Stomach (tissue), 4 donors: Measurements from ENCODE around the gene SMIM38.

Experiments
- EP300 ChIP-seq: sonication (generic); formaldehyde crosslinking; IDR thresholded peaks from one replicate; pipeline ENCODE4 v1.6.1; 2017; ENCODE audit warnings: antibody characterized with exemption
- POLR2A ChIP-seq, 4 donors: fragments of 450-650 bp; IDR thresholded peaks; one replicate each; pipeline ENCODE4 v1.6.1; 2016; ENCODE audit warnings: antibody characterized with exemption in 4 of 4, control low read depth in 2 of 4, mild to moderate bottlenecking in 1 of 4, moderate library complexity in 1 of 4
- TF ChIP-seq, protein P1 (sequence below), 7 experiments: fragments of 450-650 bp in 4 of 7; fragments of 200-600 bp in 3 of 7; sonication (generic) in 3 of 7; IDR thresholded peaks; one replicate each; pipeline ENCODE4 v1.5.1; 2016 to 2019; ENCODE audit warnings: antibody characterized with exemption in 7 of 7, control low read depth in 2 of 7, mild to moderate bottlenecking in 1 of 7

DNA sequence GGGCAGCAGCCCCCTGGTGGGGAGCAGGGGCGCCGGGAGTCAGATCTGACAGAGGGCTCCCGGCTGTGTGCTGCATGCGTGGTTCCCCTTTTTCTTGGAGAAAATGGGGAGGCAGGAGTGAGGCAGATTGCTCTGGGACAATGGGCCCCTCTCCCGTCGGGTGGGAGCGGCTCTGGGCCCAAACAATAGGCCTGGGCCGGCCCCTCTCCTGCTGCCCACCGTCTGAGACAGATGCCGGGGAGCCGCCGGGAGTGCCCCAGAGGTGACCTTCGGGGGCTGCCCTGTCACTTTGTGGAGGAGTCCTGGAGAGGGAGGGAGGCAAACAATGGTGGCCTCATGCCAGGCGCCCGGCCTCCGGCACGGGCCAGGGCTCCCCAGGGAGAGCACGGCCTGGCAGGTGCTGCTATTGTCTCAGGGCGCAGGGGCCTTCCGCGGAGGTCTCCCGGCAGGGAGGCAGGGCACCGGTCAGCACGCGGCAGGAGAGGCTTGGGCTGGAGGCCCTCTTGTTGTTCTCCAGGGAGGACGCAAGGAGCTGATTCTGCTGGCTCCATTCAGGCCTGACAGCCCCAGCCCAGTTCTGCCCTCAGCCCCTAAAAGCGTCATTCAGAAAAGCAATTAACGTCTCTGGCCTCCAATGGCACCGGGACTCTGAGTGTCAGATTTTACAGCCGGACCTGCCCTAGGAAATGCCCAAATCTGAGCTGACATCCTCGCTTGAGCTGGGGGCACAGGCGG lies 44.8 kb downstream of the SMIM38 start:
- no peak for TF ChIP-seq POLR2A (IDR thresholded peaks at IDR 0.05)
- TF ChIP-seq, protein P1, sequence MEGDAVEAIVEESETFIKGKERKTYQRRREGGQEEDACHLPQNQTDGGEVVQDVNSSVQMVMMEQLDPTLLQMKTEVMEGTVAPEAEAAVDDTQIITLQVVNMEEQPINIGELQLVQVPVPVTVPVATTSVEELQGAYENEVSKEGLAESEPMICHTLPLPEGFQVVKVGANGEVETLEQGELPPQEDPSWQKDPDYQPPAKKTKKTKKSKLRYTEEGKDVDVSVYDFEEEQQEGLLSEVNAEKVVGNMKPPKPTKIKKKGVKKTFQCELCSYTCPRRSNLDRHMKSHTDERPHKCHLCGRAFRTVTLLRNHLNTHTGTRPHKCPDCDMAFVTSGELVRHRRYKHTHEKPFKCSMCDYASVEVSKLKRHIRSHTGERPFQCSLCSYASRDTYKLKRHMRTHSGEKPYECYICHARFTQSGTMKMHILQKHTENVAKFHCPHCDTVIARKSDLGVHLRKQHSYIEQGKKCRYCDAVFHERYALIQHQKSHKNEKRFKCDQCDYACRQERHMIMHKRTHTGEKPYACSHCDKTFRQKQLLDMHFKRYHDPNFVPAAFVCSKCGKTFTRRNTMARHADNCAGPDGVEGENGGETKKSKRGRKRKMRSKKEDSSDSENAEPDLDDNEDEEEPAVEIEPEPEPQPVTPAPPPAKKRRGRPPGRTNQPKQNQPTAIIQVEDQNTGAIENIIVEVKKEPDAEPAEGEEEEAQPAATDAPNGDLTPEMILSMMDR (IDR thresholded peaks at IDR 0.05) = no peak
- no peak for TF ChIP-seq EP300
